CD4-positive, alpha-beta T cell treated with Interleukin-15 for 4 hours (primary cell): Measurements from ENCODE around the gene BET1.
A peak's percentile ranks its signal among the peaks of the same experiment; 100 is the strongest.
"Not testable (repeated sequence)": the region's sequence is repeated elsewhere in the genome, so short reads cannot be mapped to it uniquely, and the experiment has no call there.

Experiments
- DNase-seq: peaks from one replicate; pipeline ENCODE4 v3.0.0-alpha.2; 2020; ENCODE audit warnings: low spot score

BET1 gene

GRCh38 chr7:94004024-94004951 is at the start of gene BET1:
TSS of gene BET1 (minus strand) at chr7:94004355. CDS start at chr7:94004216, 139 bp downstream.
- peak; percentile 93 for DNase-seq

GRCh38 chr7:94053532-94053931 is 49.4 kb upstream of the BET1 start:
- no peak for DNase-seq

- DNase-seq = no peak
Measured at GRCh38 chr7:94052398-94053180, 48.4 kb upstream of the BET1 start.

- peak; percentile 1 for DNase-seq
Measured at GRCh38 chr7:94050046-94050445, 45.9 kb upstream of the BET1 start.

- DNase-seq = no peak
Measured at GRCh38 chr7:94049615-94050014, 45.5 kb upstream of the BET1 start.

- DNase-seq = no peak
Measured at GRCh38 chr7:94048755-94049154, 44.6 kb upstream of the BET1 start.

GRCh38 chr7:94047956-94048355 is 43.8 kb upstream of the BET1 start:
- DNase-seq = no peak

GRCh38 chr7:94045581-94045980 is 41.4 kb upstream of the BET1 start:
- DNase-seq = no peak

GRCh38 chr7:94044806-94045205 is 40.7 kb upstream of the BET1 start:
- DNase-seq = no peak

- no peak for DNase-seq
Measured at GRCh38 chr7:94043299-94043698, 39.1 kb upstream of the BET1 start.

GRCh38 chr7:94042381-94042780 is 38.2 kb upstream of the BET1 start:
- DNase-seq = no peak

- DNase-seq = no peak
Measured at GRCh38 chr7:94041529-94041928, 37.4 kb upstream of the BET1 start.

- no peak for DNase-seq
Measured at GRCh38 chr7:94040254-94040653, 36.1 kb upstream of the BET1 start.

GRCh38 chr7:94039368-94040035 is 35.3 kb upstream of the BET1 start:
- DNase-seq = no peak

GRCh38 chr7:94031865-94032264 is 27.7 kb upstream of the BET1 start:
- no peak for DNase-seq

- DNase-seq = no peak
Measured at GRCh38 chr7:94030634-94031033, 26.5 kb upstream of the BET1 start.

GRCh38 chr7:94029976-94030375 is 25.8 kb upstream of the BET1 start:
- DNase-seq = no peak

- DNase-seq = no peak
Measured at GRCh38 chr7:94028768-94029167, 24.6 kb upstream of the BET1 start.

GRCh38 chr7:94026619-94027018 is 22.5 kb upstream of the BET1 start:
- not testable (repeated sequence) for DNase-seq

- no peak for DNase-seq
Measured at GRCh38 chr7:94022550-94022949, 18.4 kb upstream of the BET1 start.

GRCh38 chr7:94016786-94017185 is 12.6 kb upstream of the BET1 start:
- DNase-seq = no peak

GRCh38 chr7:94015538-94015937 is 11.4 kb upstream of the BET1 start:
- DNase-seq = no peak

- DNase-seq = no peak
Measured at GRCh38 chr7:94012746-94013145, 8.6 kb upstream of the BET1 start.
